ENCODE results near the gene TMOD1.

DNA sequence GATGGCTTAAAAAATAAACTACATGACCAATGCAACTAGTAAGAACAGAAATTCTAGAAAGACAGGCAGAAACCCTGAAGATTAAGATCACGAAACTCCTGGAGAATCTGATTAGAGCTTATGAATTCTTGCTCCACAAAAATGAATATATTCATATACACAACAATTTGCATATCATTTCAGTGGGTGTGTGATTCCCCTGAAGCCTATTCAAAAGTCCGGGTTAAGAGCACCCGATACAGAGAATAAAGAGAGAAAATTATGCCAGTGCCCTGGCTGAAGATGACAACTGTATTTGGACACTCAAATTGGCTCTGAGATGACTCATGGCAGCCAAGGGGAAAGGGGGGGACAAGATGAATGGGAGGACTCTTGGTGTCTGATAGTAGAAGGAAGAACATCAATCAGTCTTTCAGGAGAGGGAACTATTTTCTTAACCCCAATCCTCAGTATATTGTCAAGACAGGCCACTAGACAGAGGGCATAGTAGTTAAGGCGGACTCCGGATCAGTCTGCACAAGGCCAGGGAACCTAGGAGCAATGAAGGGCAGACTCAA lies 6.0 kb downstream of the TMOD1 start:
- TF ChIP-seq EZH2 (IDR thresholded peaks at IDR 0.05; ENCODE audit: low read length, unreplicated experiment): no peak
- TF ChIP-seq, protein P1, sequence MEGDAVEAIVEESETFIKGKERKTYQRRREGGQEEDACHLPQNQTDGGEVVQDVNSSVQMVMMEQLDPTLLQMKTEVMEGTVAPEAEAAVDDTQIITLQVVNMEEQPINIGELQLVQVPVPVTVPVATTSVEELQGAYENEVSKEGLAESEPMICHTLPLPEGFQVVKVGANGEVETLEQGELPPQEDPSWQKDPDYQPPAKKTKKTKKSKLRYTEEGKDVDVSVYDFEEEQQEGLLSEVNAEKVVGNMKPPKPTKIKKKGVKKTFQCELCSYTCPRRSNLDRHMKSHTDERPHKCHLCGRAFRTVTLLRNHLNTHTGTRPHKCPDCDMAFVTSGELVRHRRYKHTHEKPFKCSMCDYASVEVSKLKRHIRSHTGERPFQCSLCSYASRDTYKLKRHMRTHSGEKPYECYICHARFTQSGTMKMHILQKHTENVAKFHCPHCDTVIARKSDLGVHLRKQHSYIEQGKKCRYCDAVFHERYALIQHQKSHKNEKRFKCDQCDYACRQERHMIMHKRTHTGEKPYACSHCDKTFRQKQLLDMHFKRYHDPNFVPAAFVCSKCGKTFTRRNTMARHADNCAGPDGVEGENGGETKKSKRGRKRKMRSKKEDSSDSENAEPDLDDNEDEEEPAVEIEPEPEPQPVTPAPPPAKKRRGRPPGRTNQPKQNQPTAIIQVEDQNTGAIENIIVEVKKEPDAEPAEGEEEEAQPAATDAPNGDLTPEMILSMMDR (conservative IDR thresholded peaks at IDR 0.05; ENCODE audit: low read depth, low read length): no peak
- no peak for TF ChIP-seq EZH2phosphoT487 (IDR thresholded peaks at IDR 0.05; ENCODE audit: borderline replicate concordance, low read length)
